ENCODE measurements around the gene SCN10A. TPM values are rescaled to one million over a fixed set of nuclear protein-coding genes. Genes with fewer than 3 reads are reported as not detected.

Gene SCN10A
- total and polyA plus RNA-seq, 2 experiments from 2014 or later = not detected

- no peak for TF ChIP-seq EZH2phosphoT487 (IDR thresholded peaks at IDR 0.05; ENCODE audit: low read depth, severe bottlenecking, unreplicated experiment)
- TF ChIP-seq EZH2 (IDR thresholded peaks at IDR 0.05; ENCODE audit: borderline replicate concordance) = no peak
- no peak for TF ChIP-seq CTCF (IDR thresholded peaks at IDR 0.05; ENCODE audit: poor library complexity)
These were observed 126.2 kb downstream of the SCN10A start for GRCh38 chr3:38689774-38690173.

GRCh38 chr3:38689346-38689745, 126.7 kb downstream of the SCN10A start:
- H3K4me1 ChIP-seq (ENCODE audit: insufficient read depth) = no peaks in the 10 kb centered on the region
- H3K4me2 ChIP-seq = no peak overlapping the region
- H3K9me3 ChIP-seq (ENCODE audit: low read depth) = no peaks in the 10 kb centered on the region
- H3K79me2 ChIP-seq = no peaks in the 10 kb centered on the region
- WGBS (ENCODE audit: low lambda C conversion rate, missing lambda C conversion rate) = 91% methylated on average over 4 of the region's 4 CpGs
- no peak overlapping the region for H3K4me3 ChIP-seq
- no peak for DNase-seq (ENCODE audit: low spot score)
- H4K20me1 ChIP-seq (ENCODE audit: insufficient read depth, poor library complexity, severe bottlenecking) = no peaks in the 10 kb centered on the region
- H3K36me3 ChIP-seq (replicated peaks; ENCODE audit: insufficient read depth, low read depth) = no peaks in the 10 kb centered on the region
- TF ChIP-seq CTCF (IDR thresholded peaks at IDR 0.05; ENCODE audit: poor library complexity) (no peak), EZH2 (IDR thresholded peaks at IDR 0.05; ENCODE audit: borderline replicate concordance) (no peak), EZH2phosphoT487 (IDR thresholded peaks at IDR 0.05; ENCODE audit: low read depth, severe bottlenecking, unreplicated experiment) (no peak)
- no peaks in the 10 kb centered on the region for H3K27me3 ChIP-seq
- no peaks in the 10 kb centered on the region for H3K9me2 ChIP-seq (replicated peaks; ENCODE audit: insufficient read depth)
- H2AFZ ChIP-seq = no peak overlapping the region
- H3K27ac ChIP-seq = no peak overlapping the region

More at GRCh38 chr3:38689774-38690173, 126.2 kb downstream of the SCN10A start:
- WGBS (ENCODE audit: low lambda C conversion rate, missing lambda C conversion rate) = 83% methylated on average over 3 of the region's 3 CpGs
- Histone ChIP-seq H3K27ac (no peak overlapping the region), H2AFZ (no peak overlapping the region), H3K9me2 (replicated peaks; ENCODE audit: insufficient read depth) (no peaks in the 10 kb centered on the region), H3K4me2 (no peak overlapping the region), H3K9me3 (ENCODE audit: low read depth) (no peaks in the 10 kb centered on the region), H4K20me1 (ENCODE audit: insufficient read depth, poor library complexity, severe bottlenecking) (no peaks in the 10 kb centered on the region), H3K4me3 (no peak overlapping the region), H3K4me1 (ENCODE audit: insufficient read depth) (no peaks in the 10 kb centered on the region), H3K36me3 (replicated peaks; ENCODE audit: insufficient read depth, low read depth) (no peaks in the 10 kb centered on the region), H3K79me2 (no peaks in the 10 kb centered on the region), H3K27me3 (no peaks in the 10 kb centered on the region)
- DNase-seq (ENCODE audit: low spot score) = no peak

- H3K4me2 ChIP-seq = no peak overlapping the region
- H3K79me2 ChIP-seq = no peaks in the 10 kb centered on the region
- H4K20me1 ChIP-seq (ENCODE audit: insufficient read depth, poor library complexity, severe bottlenecking) = no peaks in the 10 kb centered on the region
- H3K36me3 ChIP-seq (replicated peaks; ENCODE audit: insufficient read depth, low read depth) = no peaks in the 10 kb centered on the region
- no peak overlapping the region for H2AFZ ChIP-seq
- TF ChIP-seq EZH2phosphoT487 (IDR thresholded peaks at IDR 0.05; ENCODE audit: low read depth, severe bottlenecking, unreplicated experiment) = no peak
- no peak for TF ChIP-seq CTCF (IDR thresholded peaks at IDR 0.05; ENCODE audit: poor library complexity)
- no peak for TF ChIP-seq EZH2 (IDR thresholded peaks at IDR 0.05; ENCODE audit: borderline replicate concordance)
- no peak overlapping the region for H3K27ac ChIP-seq
- no peaks in the 10 kb centered on the region for H3K4me1 ChIP-seq (ENCODE audit: insufficient read depth)
- 83% methylated on average over 2 of the region's 2 CpGs for WGBS (ENCODE audit: low lambda C conversion rate, missing lambda C conversion rate)
- DNase-seq (ENCODE audit: low spot score) = no peak
- H3K4me3 ChIP-seq = no peak overlapping the region
- no peaks in the 10 kb centered on the region for H3K27me3 ChIP-seq
- H3K9me3 ChIP-seq (ENCODE audit: low read depth) = no peaks in the 10 kb centered on the region
- no peaks in the 10 kb centered on the region for H3K9me2 ChIP-seq (replicated peaks; ENCODE audit: insufficient read depth)
These were observed 128.7 kb downstream of the SCN10A start for GRCh38 chr3:38687321-38687720.

- Histone ChIP-seq H4K20me1 (ENCODE audit: insufficient read depth, poor library complexity, severe bottlenecking) (no peaks in the 10 kb centered on the region), H3K27me3 (peaks cover 4% of the 10 kb centered on the region), H3K27ac (no peak overlapping the region), H3K9me2 (replicated peaks; ENCODE audit: insufficient read depth) (no peaks in the 10 kb centered on the region), H3K4me3 (no peak overlapping the region), H3K4me2 (no peak overlapping the region), H2AFZ (no peak overlapping the region), H3K36me3 (replicated peaks; ENCODE audit: insufficient read depth, low read depth) (no peaks in the 10 kb centered on the region), H3K4me1 (ENCODE audit: insufficient read depth) (no peaks in the 10 kb centered on the region), H3K79me2 (no peaks in the 10 kb centered on the region), H3K9me3 (ENCODE audit: low read depth) (no peaks in the 10 kb centered on the region)
- no peak for TF ChIP-seq EZH2 (IDR thresholded peaks at IDR 0.05; ENCODE audit: borderline replicate concordance)
- TF ChIP-seq EZH2phosphoT487 (IDR thresholded peaks at IDR 0.05; ENCODE audit: low read depth, severe bottlenecking, unreplicated experiment) = no peak
- 69% methylated on average over 5 of the region's 5 CpGs for WGBS (ENCODE audit: low lambda C conversion rate, missing lambda C conversion rate)
- DNase-seq (ENCODE audit: low spot score) = no peak
These were observed 131.5 kb downstream of the SCN10A start for GRCh38 chr3:38684546-38684945.

Data from hepatocyte (in vitro differentiated cells).